HL-60/S4 (cell line): Measurements from ENCODE around the gene CHMP5.

ENCODE experiments used
- in situ Hi-C: fragments of 300-500 bp; cut with MboI; formaldehyde crosslinking; loops from 2 replicates; pipeline ENCODE4 v1.14.3; 2022; ENCODE audit warnings: low sequenced_read_pairs

The CHMP5 gene

DNA sequence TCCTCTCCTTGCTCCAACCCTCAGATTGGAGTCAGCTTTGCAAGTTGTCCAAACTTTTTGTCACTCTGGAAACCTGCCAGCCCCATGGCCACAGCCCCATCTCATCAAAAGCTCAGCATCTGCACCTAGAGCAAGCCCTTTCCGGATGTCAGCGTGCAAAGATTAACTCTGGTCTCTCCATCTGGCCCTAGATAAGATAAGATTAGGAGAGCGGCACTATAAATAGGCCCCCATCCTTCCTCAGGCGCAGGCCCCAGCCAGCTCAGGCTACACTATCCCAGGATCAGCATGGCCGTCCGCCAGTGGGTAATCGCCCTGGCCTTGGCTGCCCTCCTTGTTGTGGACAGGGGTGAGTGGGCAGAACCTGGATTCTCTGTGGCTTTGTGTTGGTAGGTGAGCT is 24.9 kb upstream of the CHMP5 start, which contains the start of gene SPINK4:
TSS of gene SPINK4 (plus strand) at position 247 of the 400 bp plus-strand sequence. CDS start at position 289, 42 bp downstream.
- in situ Hi-C loops: loop anchor here (25.0 kb wide), 1 partner anchor 678 kb away; the partner anchor contains the start of genes NDUFB6, SMIM27 and TOPORS

DNA sequence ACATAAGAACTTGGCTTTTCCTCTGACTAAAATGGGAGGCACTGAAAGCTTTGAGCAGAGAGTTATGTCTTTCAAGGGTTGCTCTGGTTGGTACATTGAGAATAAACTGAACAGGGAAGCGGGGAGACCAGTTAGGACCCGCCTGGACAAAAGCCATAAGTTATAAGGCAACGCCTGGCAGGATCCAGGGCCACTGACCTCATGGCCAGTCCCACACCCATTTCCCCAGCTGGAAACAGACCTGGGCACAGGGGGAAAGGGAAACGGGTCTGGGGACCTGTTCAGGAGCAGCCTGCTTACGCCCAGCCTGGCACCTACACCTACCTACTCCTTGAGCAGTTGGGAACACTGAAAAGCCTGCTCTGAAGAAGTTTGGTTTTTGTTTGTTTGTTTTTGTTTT is 23.6 kb upstream of the CHMP5 start:
- in situ Hi-C loops: loop anchor here (25.0 kb wide), 1 partner anchor 679 kb away; the partner anchor contains the start of genes NDUFB6, SMIM27 and TOPORS

GRCh38 chr9:33242609-33243134 is 22.2 kb upstream of the CHMP5 start:
- in situ Hi-C loops: loop anchor here (25.0 kb wide), 1 partner anchor 680 kb away; the partner anchor contains the start of genes NDUFB6, SMIM27 and TOPORS

- in situ Hi-C loops: loop anchor here (25.0 kb wide), 1 partner anchor 682 kb away; the partner anchor contains the start of genes NDUFB6, SMIM27 and TOPORS
Measured at GRCh38 chr9:33244137-33244784, 20.6 kb upstream of the CHMP5 start.

GRCh38 chr9:33245341-33245740 is 19.5 kb upstream of the CHMP5 start:
- in situ Hi-C loops: loop anchor here (25.0 kb wide), 1 partner anchor 683 kb away; the partner anchor contains the start of genes NDUFB6, SMIM27 and TOPORS

- in situ Hi-C loops: loop anchor here (25.0 kb wide), 1 partner anchor 684 kb away; the partner anchor contains the start of genes NDUFB6, SMIM27 and TOPORS
Measured at GRCh38 chr9:33246269-33246860, 18.5 kb upstream of the CHMP5 start.

DNA sequence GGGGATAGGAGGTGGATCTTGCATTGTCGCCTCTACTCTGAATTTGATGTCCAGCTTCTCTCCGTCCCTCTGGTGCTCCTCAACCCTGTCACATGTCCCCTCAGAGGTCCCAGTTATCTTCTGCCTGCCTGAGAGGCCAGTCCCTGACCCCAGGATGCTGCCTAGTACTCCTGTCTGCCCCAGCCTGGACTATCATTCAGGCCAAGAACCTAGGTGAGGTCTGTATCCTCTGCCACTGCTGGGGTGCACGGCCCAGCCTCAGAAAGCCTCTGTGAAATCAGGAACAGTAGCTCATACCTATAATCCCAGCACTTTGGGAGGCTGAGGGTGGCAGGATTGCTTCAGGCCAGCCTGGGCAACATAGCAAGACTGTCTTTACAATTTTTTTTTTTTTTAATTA is 16.2 kb upstream of the CHMP5 start:
- in situ Hi-C loops: loop anchor here (25.0 kb wide), 1 partner anchor 686 kb away; the partner anchor contains the start of genes NDUFB6, SMIM27 and TOPORS

- in situ Hi-C loops: loop anchor here (25.0 kb wide), 1 partner anchor 687 kb away; the partner anchor contains the start of genes NDUFB6, SMIM27 and TOPORS
Measured at GRCh38 chr9:33249087-33249658, 15.7 kb upstream of the CHMP5 start.

DNA sequence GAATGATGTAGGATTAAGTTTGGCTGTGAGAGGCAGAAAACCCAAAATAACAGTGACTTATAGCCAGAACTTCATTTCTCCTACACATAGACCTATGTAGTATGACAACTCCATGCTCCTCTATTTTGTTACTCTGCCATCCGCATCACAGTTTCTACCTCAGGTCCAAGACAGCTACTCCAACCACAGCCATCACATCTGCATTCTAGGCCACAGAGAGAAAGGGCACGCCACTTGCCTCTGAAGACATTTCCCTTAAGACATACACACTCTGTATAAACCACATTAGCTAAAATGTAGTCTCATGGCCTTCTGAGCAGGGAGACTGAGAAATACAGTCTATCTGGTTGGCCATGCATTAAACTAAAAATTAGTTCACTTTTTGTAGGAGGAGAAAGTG is 14.9 kb upstream of the CHMP5 start:
- in situ Hi-C loops: loop anchor here (25.0 kb wide), 2 partner anchors 112 to 688 kb away; partner anchors contain the start of genes NDUFB6, SMIM27 and TOPORS

DNA sequence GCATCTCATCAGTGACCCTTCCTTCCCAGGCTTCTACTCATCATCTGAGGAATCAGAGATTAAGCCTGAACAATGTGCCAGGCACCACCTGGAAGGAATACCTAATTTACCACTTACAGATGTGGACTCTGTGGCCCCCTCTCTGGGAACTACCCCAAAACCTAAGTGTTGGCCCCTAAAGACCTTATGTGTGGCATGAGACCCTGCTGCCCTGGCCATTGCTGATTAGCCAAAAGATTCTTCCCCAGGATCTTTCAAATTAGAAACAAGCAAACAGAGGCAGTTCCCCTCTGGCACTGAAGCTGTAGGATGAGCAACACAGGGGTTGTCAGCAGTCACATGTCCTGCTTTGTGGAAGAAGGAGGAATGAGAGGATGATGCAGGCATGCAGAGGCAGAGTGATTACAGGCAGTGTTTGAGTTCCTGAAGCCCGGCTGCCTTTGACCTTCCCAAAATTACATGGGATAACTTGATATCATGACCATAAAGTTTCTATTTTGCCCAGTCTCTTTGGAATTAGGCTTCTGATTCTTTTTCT is 14.3 kb upstream of the CHMP5 start:
- in situ Hi-C loops: loop anchor here (25.0 kb wide), 1 partner anchor 112 kb away; no protein-coding TSS in a partner anchor

DNA sequence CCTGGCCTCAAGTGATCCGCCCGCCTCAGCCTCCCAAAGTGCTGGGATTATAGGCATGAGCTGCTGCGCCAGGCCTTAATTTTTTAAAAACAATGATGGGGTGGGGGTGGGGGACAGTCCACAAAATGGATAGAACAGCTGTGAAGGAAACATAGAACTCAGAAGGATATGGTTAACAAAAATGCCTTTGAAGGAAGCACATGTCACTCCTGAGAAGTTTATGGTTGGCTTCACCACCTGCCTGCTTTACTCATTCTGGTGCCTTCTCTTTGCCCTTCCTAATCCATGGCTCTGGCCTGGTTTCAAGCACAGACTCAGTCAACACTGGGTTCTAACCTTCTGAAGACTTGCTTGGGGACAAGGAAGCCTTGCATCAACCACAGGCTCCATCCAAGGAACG is 10.6 kb upstream of the CHMP5 start:
- in situ Hi-C loops: loop anchor here (25.0 kb wide), 1 partner anchor 108 kb away; no protein-coding TSS in a partner anchor

GRCh38 chr9:33255014-33255413 is 9.8 kb upstream of the CHMP5 start:
- in situ Hi-C loops: loop anchor here (25.0 kb wide), 1 partner anchor 107 kb away; no protein-coding TSS in a partner anchor

DNA sequence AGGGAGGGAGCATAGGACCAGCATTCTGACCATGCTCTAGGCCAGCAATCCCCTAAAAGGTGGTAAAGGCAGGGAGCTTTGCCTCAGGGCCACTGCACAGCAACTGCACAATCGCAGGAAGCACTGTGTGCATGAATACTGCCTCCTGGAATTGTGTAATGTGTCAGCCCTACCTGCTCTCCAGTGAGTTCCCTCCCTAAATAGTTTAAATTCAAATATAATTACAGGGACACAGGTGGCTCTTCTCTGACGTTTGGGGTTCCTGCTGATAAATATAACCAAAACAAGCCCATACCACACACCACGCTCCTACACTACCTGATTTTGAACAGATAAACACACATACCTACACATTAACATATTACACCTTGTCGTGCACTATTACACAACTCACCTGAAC is 9.4 kb upstream of the CHMP5 start:
- in situ Hi-C loops: loop anchor here (25.0 kb wide), 1 partner anchor 107 kb away; no protein-coding TSS in a partner anchor

DNA sequence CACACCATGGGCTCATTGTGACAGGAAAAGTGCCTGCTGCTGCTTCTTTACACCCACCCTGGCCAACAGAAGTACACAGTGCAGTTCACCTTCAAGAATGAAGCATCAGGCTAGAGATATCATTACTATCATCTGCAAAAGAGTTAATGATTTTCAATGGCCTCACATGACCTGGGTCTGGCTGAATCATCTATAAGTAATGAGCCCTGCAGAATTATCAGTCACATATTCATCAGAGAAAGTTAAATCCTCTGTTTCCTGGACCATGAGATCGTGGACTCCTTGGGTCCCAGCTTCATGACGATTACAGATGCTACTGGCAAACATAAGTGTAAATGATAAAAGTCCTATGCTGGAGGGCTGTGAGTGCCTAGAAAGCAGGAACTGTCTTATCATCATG is 8.6 kb upstream of the CHMP5 start:
- in situ Hi-C loops: loop anchor here (25.0 kb wide), 1 partner anchor 106 kb away; no protein-coding TSS in a partner anchor

DNA sequence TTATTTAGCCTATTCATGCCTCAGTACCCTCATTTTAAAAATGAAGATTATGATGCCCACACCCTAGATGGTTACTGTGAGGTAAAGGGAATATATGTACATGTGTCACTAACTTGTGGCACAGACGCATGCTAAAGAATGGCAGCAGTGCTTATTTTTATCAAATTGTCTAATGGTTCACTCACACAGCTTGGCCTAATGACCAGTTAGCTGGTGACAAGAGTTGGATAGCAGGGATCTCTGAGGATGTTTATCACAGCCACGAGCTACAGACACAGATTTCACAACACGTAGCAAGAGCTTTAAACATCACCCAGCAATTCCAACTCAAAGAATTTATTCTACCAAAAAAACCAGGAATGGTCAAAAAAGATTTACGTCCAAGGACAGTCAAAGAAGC is 7.6 kb upstream of the CHMP5 start:
- in situ Hi-C loops: loop anchor here (25.0 kb wide), 1 partner anchor 105 kb away; no protein-coding TSS in a partner anchor

- in situ Hi-C loops: loop anchor here (25.0 kb wide), 1 partner anchor 102 kb away; no protein-coding TSS in a partner anchor
Measured at GRCh38 chr9:33260372-33260771, 4.5 kb upstream of the CHMP5 start.

- in situ Hi-C loops: loop anchor here (25.0 kb wide), 1 partner anchor 99 kb away; no protein-coding TSS in a partner anchor
Measured at GRCh38 chr9:33263131-33264002, 1.5 kb upstream of the CHMP5 start.

GRCh38 chr9:33264003-33264472 is 811 bp upstream of the CHMP5 start:
- in situ Hi-C loops: loop anchor here (25.0 kb wide), 1 partner anchor 98 kb away; no protein-coding TSS in a partner anchor
